ENCODE results near the gene PCDHGA2. TPM values are rescaled to one million over a fixed set of nuclear protein-coding genes. Genes with fewer than 3 reads are reported as not detected.

PCDHGA2 gene
- total RNA-seq, 1 donor from 2014 or later = 0.30 TPM

- Mint-ChIP-seq H3K27ac (ENCODE audit: unreplicated experiment) (peak overlapping the region; percentile 100), H3K4me3 (ENCODE audit: unreplicated experiment) (peak overlapping the region; percentile 98), H3K36me3 (ENCODE audit: low read depth) (peaks cover 58% of the 10 kb centered on the region), H3K27me3 (ENCODE audit: low read depth) (no peaks in the 10 kb centered on the region), H3K9me3 (ENCODE audit: low read depth) (peaks cover 61% of the 10 kb centered on the region), H3K4me1 (ENCODE audit: low read depth) (peaks cover 27% of the 10 kb centered on the region)
- DNase-seq (ENCODE audit: low spot score) = no peak
- TF ChIP-seq, protein P1, sequence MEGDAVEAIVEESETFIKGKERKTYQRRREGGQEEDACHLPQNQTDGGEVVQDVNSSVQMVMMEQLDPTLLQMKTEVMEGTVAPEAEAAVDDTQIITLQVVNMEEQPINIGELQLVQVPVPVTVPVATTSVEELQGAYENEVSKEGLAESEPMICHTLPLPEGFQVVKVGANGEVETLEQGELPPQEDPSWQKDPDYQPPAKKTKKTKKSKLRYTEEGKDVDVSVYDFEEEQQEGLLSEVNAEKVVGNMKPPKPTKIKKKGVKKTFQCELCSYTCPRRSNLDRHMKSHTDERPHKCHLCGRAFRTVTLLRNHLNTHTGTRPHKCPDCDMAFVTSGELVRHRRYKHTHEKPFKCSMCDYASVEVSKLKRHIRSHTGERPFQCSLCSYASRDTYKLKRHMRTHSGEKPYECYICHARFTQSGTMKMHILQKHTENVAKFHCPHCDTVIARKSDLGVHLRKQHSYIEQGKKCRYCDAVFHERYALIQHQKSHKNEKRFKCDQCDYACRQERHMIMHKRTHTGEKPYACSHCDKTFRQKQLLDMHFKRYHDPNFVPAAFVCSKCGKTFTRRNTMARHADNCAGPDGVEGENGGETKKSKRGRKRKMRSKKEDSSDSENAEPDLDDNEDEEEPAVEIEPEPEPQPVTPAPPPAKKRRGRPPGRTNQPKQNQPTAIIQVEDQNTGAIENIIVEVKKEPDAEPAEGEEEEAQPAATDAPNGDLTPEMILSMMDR (IDR thresholded peaks at IDR 0.05) = no peak
Observed at GRCh38 chr5:141319202-141319601, 19.4 kb upstream of the PCDHGA2 start.

DNA sequence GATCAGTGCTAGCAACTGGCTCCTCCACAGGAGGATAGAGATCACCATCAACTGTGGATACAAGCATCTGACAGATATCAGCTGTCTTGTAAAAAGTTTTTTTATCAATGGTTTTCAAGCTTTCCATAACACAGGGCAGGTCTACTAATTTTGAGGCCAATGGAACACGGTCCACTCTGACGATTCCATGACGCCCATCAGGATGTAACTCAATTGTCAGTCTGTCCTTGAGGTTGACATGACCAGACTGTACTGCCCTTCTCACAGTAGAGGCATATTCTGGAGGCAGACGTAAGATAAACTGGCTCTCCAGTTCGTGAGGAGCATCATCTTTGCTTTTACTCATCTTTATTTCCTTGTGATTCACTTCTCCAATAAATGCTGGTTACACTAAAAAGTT, 18.9 kb upstream of the PCDHGA2 start:
- TF ChIP-seq, protein P1 (IDR thresholded peaks at IDR 0.05) = no peak
- Mint-ChIP-seq H3K27me3 (ENCODE audit: low read depth) (no peaks in the 10 kb centered on the region), H3K36me3 (ENCODE audit: low read depth) (peaks cover 56% of the 10 kb centered on the region), H3K27ac (ENCODE audit: unreplicated experiment) (peak overlapping the region; percentile 100), H3K4me1 (ENCODE audit: low read depth) (peaks cover 27% of the 10 kb centered on the region), H3K9me3 (ENCODE audit: low read depth) (peaks cover 57% of the 10 kb centered on the region), H3K4me3 (ENCODE audit: unreplicated experiment) (peak overlapping the region; percentile 98)
- no peak for DNase-seq (ENCODE audit: low spot score)

DNA sequence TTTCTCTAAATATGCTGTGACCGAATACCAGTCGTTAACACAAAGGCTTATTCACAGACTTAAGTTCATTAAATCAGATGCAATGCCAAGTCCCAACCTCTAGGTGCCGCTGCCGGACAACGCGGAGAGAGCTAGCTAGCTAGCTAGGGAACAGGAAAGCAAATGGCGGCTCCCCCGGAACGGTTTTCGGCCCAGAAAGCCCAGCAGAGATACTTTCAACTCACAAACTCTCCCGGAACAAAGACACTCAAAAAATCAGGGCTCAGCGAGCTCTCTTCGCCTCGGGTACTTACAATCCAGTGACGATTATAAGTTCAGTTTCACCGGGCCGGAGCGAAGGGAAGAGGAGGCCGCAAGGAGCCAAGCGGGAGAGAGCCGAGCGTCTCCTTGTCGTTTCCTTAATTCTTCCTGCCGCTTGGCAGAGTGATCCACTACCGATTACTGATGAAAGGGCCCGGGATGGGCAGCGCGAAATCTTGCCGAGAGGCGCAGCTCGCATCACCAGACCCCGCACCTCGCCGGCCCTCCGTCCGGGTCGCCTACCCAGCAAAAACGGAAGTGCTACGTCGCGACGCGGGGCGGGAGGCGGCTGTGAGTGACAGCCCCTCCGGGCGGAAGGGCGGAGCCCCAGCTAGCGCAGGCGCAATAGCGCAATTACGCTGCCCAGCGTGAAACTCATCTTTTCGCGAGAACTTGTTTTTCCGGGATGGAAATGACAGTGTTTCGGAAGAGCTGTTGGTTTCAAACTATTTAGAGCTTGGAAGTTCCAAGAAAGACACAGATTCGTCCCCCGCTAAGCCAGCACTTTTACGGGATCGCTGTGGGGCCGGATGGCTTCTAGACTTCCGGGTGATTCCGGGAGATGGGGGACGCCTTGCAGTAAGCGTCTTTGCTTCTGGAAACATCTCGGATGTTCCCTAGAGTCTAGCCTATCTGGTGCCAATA, 18.1 kb upstream of the PCDHGA2 start, which contains the start of gene TAF7:
TSS of gene TAF7 (minus strand) at position 560 of the 945 bp plus-strand sequence. CDS start 740 bp downstream, outside the sequence.
- peaks cover 48% of the 10 kb centered on the region for H3K36me3 Mint-ChIP-seq (ENCODE audit: low read depth)
- peak; percentile 97 for DNase-seq (ENCODE audit: low spot score)
- peak within 1 kb of the TSS; percentile 100 for H3K27ac Mint-ChIP-seq (ENCODE audit: unreplicated experiment)
- peaks cover 49% of the 10 kb centered on the region for H3K9me3 Mint-ChIP-seq (ENCODE audit: low read depth)
- no peaks in the 10 kb centered on the region for H3K27me3 Mint-ChIP-seq (ENCODE audit: low read depth)
- TF ChIP-seq, protein P1 (IDR thresholded peaks at IDR 0.05) = peak; percentile 95
- H3K4me1 Mint-ChIP-seq (ENCODE audit: low read depth) = peaks cover 25% of the 10 kb centered on the region
- H3K4me3 Mint-ChIP-seq (ENCODE audit: unreplicated experiment) = peak within 1 kb of the TSS; percentile 98

DNA sequence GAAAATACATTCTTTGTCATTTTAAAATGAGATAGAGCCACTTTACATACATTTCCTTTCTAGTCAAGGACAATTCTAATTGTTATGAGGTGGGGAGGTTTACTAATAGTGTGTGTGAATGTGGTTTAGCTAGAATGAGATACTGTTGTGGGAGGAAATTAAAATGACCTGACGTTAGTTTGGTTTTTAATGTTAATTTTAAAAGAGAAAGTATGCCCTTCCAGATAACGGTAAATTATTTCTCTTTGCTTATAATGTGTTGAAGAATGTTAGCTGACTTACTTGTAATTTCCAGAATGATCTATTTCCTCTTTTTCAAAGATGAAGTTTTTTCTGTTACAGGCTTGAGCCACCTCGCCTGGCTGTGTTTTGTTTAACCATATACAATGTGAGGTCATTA, 16.3 kb upstream of the PCDHGA2 start:
- TF ChIP-seq, protein P1 (IDR thresholded peaks at IDR 0.05) = no peak
- H3K36me3 Mint-ChIP-seq (ENCODE audit: low read depth) = peaks cover 40% of the 10 kb centered on the region
- H3K9me3 Mint-ChIP-seq (ENCODE audit: low read depth) = peaks cover 55% of the 10 kb centered on the region
- H3K4me1 Mint-ChIP-seq (ENCODE audit: low read depth) = peaks cover 23% of the 10 kb centered on the region
- no peak for DNase-seq (ENCODE audit: low spot score)
- H3K27me3 Mint-ChIP-seq (ENCODE audit: low read depth) = no peaks in the 10 kb centered on the region
- no peak overlapping the region for H3K27ac Mint-ChIP-seq (ENCODE audit: unreplicated experiment)
- H3K4me3 Mint-ChIP-seq (ENCODE audit: unreplicated experiment) = no peak overlapping the region

- TF ChIP-seq, protein P1 (IDR thresholded peaks at IDR 0.05) = peak; percentile 29
- Mint-ChIP-seq H3K27me3 (ENCODE audit: low read depth) (no peaks in the 10 kb centered on the region), H3K4me3 (ENCODE audit: unreplicated experiment) (peak overlapping the region; percentile 54), H3K4me1 (ENCODE audit: low read depth) (no peaks in the 10 kb centered on the region), H3K27ac (ENCODE audit: unreplicated experiment) (no peak overlapping the region), H3K36me3 (ENCODE audit: low read depth) (peaks cover 11% of the 10 kb centered on the region), H3K9me3 (ENCODE audit: low read depth) (peaks cover 47% of the 10 kb centered on the region)
- no peak for DNase-seq (ENCODE audit: low spot score)
Observed at GRCh38 chr5:141326088-141326854, 12.3 kb upstream of the PCDHGA2 start.

Data from chondrocyte (in vitro differentiated cells).